H9 (cell line): Measurements from ENCODE around the gene WDR36. TPM values are rescaled to one million over a fixed set of nuclear protein-coding genes. Genes with fewer than 3 reads are reported as not detected.

Source experiments
- DNase-seq: peaks from one replicate; pipeline ENCODE4 v3.0.0-alpha.2; 2017
- H2AFZ ChIP-seq: one replicate; pipeline ENCODE4 v1.6.1; 2013; ENCODE audit warnings: mild to moderate bottlenecking, low read length, control low read depth, moderate library complexity
- H2AK5ac ChIP-seq: 2 replicates; pipeline ENCODE4 v1.6.1; 2013; ENCODE audit warnings: low read length, control low read depth, mixed read lengths; ENCODE audit not compliant: insufficient read length
- H2BK120ac ChIP-seq: one replicate; pipeline ENCODE4 v1.6.1; 2013; ENCODE audit warnings: low read depth, mild to moderate bottlenecking, low read length, control low read depth, inconsistent platforms; ENCODE audit not compliant: poor library complexity, severe bottlenecking
- H2BK12ac ChIP-seq: 2 replicates; pipeline ENCODE4 v1.6.1; 2013; ENCODE audit warnings: low read length, control low read depth, mixed read lengths, low read depth; ENCODE audit not compliant: insufficient read length
- H2BK15ac ChIP-seq: 2 replicates; pipeline ENCODE4 v1.6.1; 2013; ENCODE audit warnings: low read depth, low read length, control low read depth
- H2BK20ac ChIP-seq: one replicate; pipeline ENCODE4 v1.6.1; 2013; ENCODE audit warnings: low read depth, mild to moderate bottlenecking, low read length, control low read depth, inconsistent platforms; ENCODE audit not compliant: poor library complexity, severe bottlenecking
- H2BK5ac ChIP-seq: 2 replicates; pipeline ENCODE4 v1.6.1; 2013; ENCODE audit warnings: low read length, control low read depth, mixed read lengths; ENCODE audit not compliant: insufficient read length
- H3K14ac ChIP-seq: 2 replicates; pipeline ENCODE4 v1.6.1; 2013; ENCODE audit warnings: low read length, control low read depth; ENCODE audit not compliant: insufficient read depth
- H3K18ac ChIP-seq: 2 replicates; pipeline ENCODE4 v1.6.1; 2013; ENCODE audit warnings: low read depth, mild to moderate bottlenecking, mixed read lengths, low read length, control low read depth; ENCODE audit not compliant: insufficient read length
- H3K23ac ChIP-seq: 2 replicates; pipeline ENCODE4 v1.6.1; 2013; ENCODE audit warnings: low read length, control low read depth, mixed read lengths, low read depth; ENCODE audit not compliant: insufficient read length
- H3K23me2 ChIP-seq: 2 replicates; pipeline ENCODE4 v1.6.1; 2013; ENCODE audit warnings: low read depth, mild to moderate bottlenecking, mixed read lengths, low read length, control low read depth; ENCODE audit not compliant: insufficient read length, poor library complexity, severe bottlenecking
- H3K27ac ChIP-seq: 2 replicates; pipeline ENCODE4 v1.5.1; 2013; ENCODE audit warnings: low read length, control low read depth, mixed read lengths, low read depth; ENCODE audit not compliant: insufficient read length
- H3K27me3 ChIP-seq: 2 replicates; pipeline ENCODE4 v1.6.1; 2013; ENCODE audit warnings: low read length, control low read depth, inconsistent platforms; ENCODE audit not compliant: insufficient read depth
- H3K4ac ChIP-seq: 2 replicates; pipeline ENCODE4 v1.6.1; 2013; ENCODE audit warnings: low read depth, mild to moderate bottlenecking, control low read depth, inconsistent platforms, low read length, moderate library complexity
- H3K4me1 ChIP-seq: 2 replicates; pipeline ENCODE4 v1.6.1; 2013; ENCODE audit warnings: low read length, control low read depth, inconsistent platforms; ENCODE audit not compliant: insufficient read depth
- H3K4me2 ChIP-seq: 2 replicates; pipeline ENCODE4 v1.6.1; 2013; ENCODE audit warnings: low read length, control low read depth, mixed read lengths; ENCODE audit not compliant: insufficient read length, insufficient read depth
- H3K56ac ChIP-seq: 2 replicates; pipeline ENCODE4 v1.6.1; 2013; ENCODE audit warnings: low read depth, mild to moderate bottlenecking, mixed read lengths, low read length, control low read depth; ENCODE audit not compliant: insufficient read length
- H3K79me1 ChIP-seq: 2 replicates; pipeline ENCODE4 v1.6.1; 2013; ENCODE audit warnings: low read depth, mild to moderate bottlenecking, moderate library complexity, low read length, control low read depth, inconsistent platforms; ENCODE audit not compliant: insufficient read depth, poor library complexity, severe bottlenecking
- H3K79me2 ChIP-seq: 2 replicates; pipeline ENCODE4 v1.6.1; 2013; ENCODE audit warnings: low read length, control low read depth, inconsistent platforms; ENCODE audit not compliant: insufficient read depth
- H3K9ac ChIP-seq: 2 replicates; pipeline ENCODE4 v1.6.1; 2013; ENCODE audit warnings: low read length, control low read depth, mixed read lengths; ENCODE audit not compliant: insufficient read length; ENCODE audit errors: extremely low read depth
- H3K9me3 ChIP-seq: one replicate; pipeline ENCODE4 v1.6.1; 2013; ENCODE audit warnings: low read depth, low read length, inconsistent platforms; ENCODE audit not compliant: control insufficient read depth
- H3T11ph ChIP-seq: one replicate; pipeline ENCODE4 v1.6.1; 2013; ENCODE audit warnings: mild to moderate bottlenecking, low read length, control low read depth, inconsistent platforms
- H4K20me1 ChIP-seq: one replicate; pipeline ENCODE4 v1.6.1; 2013; ENCODE audit not compliant: control insufficient read depth, insufficient read length, insufficient read depth
- H4K5ac ChIP-seq: 2 replicates; pipeline ENCODE4 v1.6.1; 2013; ENCODE audit warnings: low read depth, mild to moderate bottlenecking, mixed read lengths, low read length, control low read depth; ENCODE audit not compliant: insufficient read length
- H4K8ac ChIP-seq: replicated peaks from 2 replicates; pipeline ENCODE4 v1.6.1; 2013; ENCODE audit warnings: low read length, control low read depth, mixed read lengths, low read depth; ENCODE audit not compliant: insufficient read length
- H4K91ac ChIP-seq: 2 replicates; pipeline ENCODE4 v1.6.1; 2013; ENCODE audit warnings: low read depth, mild to moderate bottlenecking, moderate library complexity, mixed read lengths, low read length, control low read depth; ENCODE audit not compliant: insufficient read length
- H3K27ac Mint-ChIP-seq, 3 experiments: 2 replicates in 2 of 3; 3 replicates in 1 of 3; pipeline ENCODE4 v1.8.0; 2020 to 2021; ENCODE audit warnings: mixed read lengths in 3 of 3, mild to moderate bottlenecking in 1 of 3, moderate library complexity in 1 of 3
- H3K27me3 Mint-ChIP-seq: 2 replicates; pipeline ENCODE4 v1.8.0; 2021; ENCODE audit warnings: low read depth, mild to moderate bottlenecking, moderate library complexity, mixed read lengths
- H3K36me3 Mint-ChIP-seq, 3 experiments: 2 replicates in 2 of 3; 3 replicates in 1 of 3; pipeline ENCODE4 v1.8.0; 2020 to 2021; ENCODE audit warnings: low read depth in 3 of 3, mixed read lengths in 3 of 3; ENCODE audit not compliant: insufficient read depth in 1 of 3
- H3K4me1 Mint-ChIP-seq, 2 experiments: 2 replicates each; pipeline ENCODE4 v1.8.0; 2020; ENCODE audit warnings: mixed read lengths in 2 of 2
- H3K4me3 Mint-ChIP-seq, 2 experiments: 2 replicates in 1 of 2; 3 replicates in 1 of 2; pipeline ENCODE4 v1.8.0; 2020 to 2021; ENCODE audit warnings: mild to moderate bottlenecking in 2 of 2, mixed read lengths in 2 of 2, moderate library complexity in 1 of 2
- H3K9me3 Mint-ChIP-seq, 2 experiments: 2 replicates in 1 of 2; 3 replicates in 1 of 2; pipeline ENCODE4 v1.8.0; 2020; ENCODE audit warnings: mild to moderate bottlenecking in 2 of 2, mixed read lengths in 2 of 2, moderate library complexity in 1 of 2
- CTCF ChIP-seq: fragments of 200-600 bp; sonication (generic); conservative IDR thresholded peaks from 3 replicates; pipeline ENCODE4 v1.8.0; 2021; ENCODE audit warnings: antibody characterized with exemption, mild to moderate bottlenecking
- WGBS: extraction: QIAGEN DNeasy Blood & Tissue Kit; methylation state at CpG from one replicate; pipeline ENCODE4 v1.1.7; 2013; ENCODE audit warnings: missing lambda C conversion rate, low lambda C conversion rate, mixed read lengths; ENCODE audit not compliant: insufficient read length; ENCODE audit errors: extremely low coverage; 5-methylcytosine and 5-hydroxymethylcytosine counted together
- total RNA-seq: library from RNA; stranded (reverse); gene quantifications from 2 replicates; pipeline ENCODE4 v1.2.1, GENCODE V29; 2021

The WDR36 gene
- total RNA-seq, 1 experiment from 2014 or later, result 42.0 TPM

DNA sequence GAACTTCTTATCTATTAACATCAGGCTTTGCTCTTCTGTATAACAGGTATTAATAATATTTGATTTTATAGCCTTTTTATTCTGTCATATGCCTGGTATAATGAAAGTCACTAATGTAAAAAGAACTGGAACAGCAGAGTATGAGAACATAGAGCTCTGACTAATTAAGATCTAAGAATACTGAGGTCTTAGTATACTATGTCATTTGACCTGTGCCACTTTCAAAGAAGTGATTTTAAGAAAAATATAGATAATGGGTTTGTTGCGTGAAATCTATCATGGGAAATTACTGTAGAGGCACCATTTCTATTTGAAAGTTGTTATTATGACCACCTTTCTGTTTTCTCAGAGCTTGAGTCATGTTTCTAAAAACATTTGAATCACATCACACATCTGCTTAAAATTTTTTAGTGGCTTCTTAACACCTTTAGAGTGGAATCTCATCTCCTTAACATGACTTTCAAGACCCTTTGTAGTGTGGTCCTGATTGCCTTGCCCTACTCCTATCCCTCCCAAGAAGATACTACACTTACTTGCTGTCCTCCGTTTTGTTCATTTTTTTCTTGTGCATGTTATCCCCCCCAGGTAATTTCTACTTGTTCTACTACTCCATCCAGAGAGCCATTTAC lies 14.3 kb downstream of the WDR36 start:
- Histone ChIP-seq H3K9me3 (no peaks in the 10 kb centered on the region), H2AK5ac (no peak overlapping the region), H3K23me2 (no peaks in the 10 kb centered on the region), H3K4me2 (no peak overlapping the region), H4K8ac (no peak overlapping the region), H2BK5ac (no peak overlapping the region), H4K91ac (no peak overlapping the region), H2BK12ac (no peak overlapping the region), H2AFZ (no peak overlapping the region), H3K18ac (no peak overlapping the region), H2BK120ac (no peak overlapping the region), H3K4me1 (no peaks in the 10 kb centered on the region), H3T11ph (no peak overlapping the region), H3K4ac (no peak overlapping the region), H3K9ac (no peak overlapping the region), H3K27ac (no peak overlapping the region), H4K5ac (no peak overlapping the region), H3K56ac (no peak overlapping the region), H2BK20ac (no peak overlapping the region), H3K79me2 (no peaks in the 10 kb centered on the region), H3K79me1 (no peaks in the 10 kb centered on the region), H2BK15ac (no peak overlapping the region), H3K27me3 (no peaks in the 10 kb centered on the region), H3K23ac (no peak overlapping the region), H4K20me1 (no peaks in the 10 kb centered on the region), H3K14ac (no peak overlapping the region)
- no peak overlapping the region for H3K27ac Mint-ChIP-seq
- no peak for TF ChIP-seq CTCF
- no peak overlapping the region for H3K4me3 Mint-ChIP-seq
- H3K4me1 Mint-ChIP-seq, result no peaks in the 10 kb centered on the region
- no peak for DNase-seq
- no peaks in the 10 kb centered on the region for H3K9me3 Mint-ChIP-seq
- H3K27me3 Mint-ChIP-seq, result no peaks in the 10 kb centered on the region
- H3K36me3 Mint-ChIP-seq, result peaks cover 16 to 76% (median 59%) of the 10 kb centered on the region in 3 experiments; a peak in 6 of 7 replicates
- WGBS, result no CpG with 5 or more reads among the region's 2 CpGs
